NCI-H1092 (cell line): ENCODE data around the gene UNC5C.

Experiments
- DNase-seq: peaks from one replicate; lab custom pipeline; 2025; lab: John Stamatoyannopoulos, UW

UNC5C gene

DNA sequence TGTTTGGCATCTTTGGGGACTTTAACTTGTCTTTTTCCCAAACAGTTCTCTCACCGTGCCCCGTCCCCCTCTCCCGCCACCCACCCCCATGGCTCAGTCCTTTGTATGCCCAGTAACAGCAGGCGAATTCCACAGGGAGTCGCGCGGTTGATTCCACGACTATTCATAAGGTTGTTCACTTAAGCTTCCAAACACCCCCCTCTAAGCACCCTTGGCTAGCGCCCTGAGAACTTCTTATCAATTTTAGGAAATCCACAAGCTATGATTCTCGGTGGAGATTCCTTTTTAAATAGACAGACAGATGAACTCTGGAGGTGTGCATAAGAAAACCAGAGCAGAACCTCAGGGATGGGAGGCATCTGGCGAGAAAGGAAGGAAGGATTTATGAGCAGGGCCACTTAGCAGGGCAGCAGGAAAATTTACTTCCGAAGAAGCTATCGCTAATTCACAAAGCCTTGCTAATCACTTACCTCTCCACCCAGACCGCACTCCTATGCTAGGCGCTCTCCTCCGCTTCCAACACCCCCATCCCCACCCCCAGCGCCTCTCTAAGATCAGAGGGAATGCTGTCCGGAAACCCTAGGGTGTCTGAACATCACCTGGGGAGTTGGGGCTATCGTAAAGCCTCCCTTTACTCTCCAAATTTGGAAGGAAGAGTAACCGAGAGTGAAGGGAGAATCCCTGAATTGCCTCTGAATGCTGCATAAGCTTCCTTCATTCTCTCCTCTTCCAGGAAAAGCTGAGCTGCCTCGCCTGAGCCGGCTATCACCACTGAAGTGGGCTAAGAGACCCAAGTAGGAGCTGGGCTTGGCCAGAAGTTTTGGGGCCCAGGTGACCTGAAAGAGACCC, 1.7 kb downstream of the UNC5C start:
- no peak for DNase-seq

DNA sequence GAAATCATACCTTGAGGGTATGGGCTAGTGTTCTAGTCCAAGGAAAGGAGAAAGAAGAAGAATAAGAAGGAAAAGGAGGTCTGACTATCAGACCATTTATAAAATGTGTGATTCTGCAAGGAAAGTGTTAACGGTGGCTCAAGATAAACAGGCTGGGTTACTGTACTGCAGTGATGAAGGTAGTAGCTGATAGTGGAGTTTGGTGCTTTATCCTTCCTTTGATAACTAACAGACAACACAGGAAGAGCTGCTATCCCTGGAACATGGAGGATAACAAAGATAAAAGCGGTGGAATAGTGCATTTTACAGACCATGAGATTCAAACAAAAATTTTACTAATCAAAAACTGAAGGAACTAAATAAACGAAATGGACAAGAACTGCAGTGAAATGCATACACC, 2.6 kb downstream of the UNC5C start:
- no peak for DNase-seq

DNA sequence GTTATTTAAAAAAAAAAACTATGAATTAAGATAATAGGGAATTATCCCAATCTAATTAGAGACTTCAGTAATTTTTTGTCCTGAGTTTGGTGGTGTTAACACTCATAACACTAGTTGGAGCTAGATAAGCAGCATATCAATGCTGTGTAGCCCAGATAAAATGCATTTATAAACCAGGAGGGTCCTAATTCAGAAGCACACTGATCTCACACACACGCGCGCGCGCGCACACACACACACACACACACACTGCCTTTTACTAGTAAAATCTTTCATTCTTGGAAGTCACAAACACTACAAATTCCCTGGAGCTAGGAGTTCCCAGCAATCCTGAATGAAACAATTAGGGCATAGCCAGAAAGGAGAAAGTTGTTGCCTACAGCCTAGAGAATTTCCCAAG, 3.2 kb downstream of the UNC5C start:
- DNase-seq: no peak

DNA sequence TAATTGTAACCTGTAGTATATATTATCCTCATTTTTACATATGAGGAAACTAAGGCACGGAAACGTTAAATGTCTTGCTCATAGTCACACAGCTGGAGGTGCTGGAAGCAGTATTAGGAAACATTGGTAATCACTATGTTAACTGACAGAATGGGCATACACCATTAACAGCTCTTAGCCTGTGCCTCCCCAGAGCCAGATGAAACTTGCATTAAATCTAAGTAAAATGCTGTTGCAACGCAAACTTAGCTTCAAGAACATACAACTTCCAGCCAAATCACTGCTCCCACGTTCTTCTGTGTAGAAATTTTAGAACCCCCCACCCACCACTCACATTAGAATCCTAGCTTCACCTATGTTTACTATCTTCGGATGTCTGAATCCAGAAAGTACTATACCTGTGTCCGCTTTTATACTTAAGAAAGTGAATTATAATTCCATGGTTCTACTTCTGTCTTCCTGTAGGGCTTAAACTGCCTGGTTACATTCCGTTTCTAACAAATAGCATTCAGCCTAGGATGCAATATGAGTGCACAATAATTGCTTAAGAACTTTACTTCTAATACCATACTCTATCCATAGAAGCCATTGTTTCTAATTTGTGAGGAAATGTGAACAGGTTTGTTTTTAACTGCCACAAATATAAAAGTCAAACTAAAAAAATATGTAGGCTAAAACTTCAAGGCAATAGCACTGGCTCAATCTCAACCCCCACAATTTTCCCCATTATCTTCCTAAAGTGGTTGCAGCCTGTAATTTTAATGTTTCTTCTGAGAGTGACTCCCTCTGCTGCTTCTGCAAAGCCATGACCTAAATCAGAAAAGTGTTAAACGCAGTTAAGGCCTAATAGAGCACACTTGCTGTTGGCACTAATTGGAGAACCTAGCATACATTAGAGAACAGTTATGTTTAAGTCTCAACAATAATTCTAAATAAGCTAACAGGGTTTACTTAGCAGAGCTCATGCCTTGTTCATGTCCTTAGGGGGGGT, 4.4 kb downstream of the UNC5C start:
- no peak for DNase-seq

DNA sequence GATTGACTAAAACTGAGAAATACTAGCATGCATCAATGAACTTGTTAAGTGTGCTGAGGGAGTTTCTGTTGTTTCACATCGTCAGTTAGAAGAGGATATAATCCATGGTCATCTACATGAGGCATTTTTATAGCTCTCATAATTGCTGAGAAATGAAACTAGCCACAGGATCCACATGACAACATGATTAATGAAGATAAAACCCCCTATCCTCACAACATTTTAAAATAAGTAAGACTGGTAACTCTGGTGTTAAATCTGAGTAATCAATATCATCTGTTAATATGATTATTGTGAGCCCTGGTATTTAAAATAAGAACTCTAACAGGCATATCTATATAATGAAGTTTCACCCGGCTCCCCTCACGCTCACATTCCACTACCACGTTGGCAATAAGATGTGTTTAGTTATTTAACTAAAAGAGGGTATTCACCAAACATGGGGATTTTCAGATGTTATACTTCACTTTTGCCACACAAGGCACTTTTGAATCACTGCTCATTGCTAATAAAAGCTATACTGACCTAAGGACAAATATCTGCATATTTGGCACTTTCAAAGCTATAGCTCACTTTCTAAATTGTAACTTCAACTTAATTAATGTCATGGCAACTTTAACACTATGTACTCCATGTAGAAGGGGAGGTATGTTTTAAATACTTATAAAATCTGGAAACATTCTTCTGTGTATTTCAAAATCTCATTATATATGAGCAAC, 6.7 kb downstream of the UNC5C start:
- DNase-seq: no peak

GRCh38 chr4:95541094-95541493, 7.7 kb downstream of the UNC5C start:
- no peak for DNase-seq

GRCh38 chr4:95540227-95540626, 8.5 kb downstream of the UNC5C start:
- no peak for DNase-seq

GRCh38 chr4:95539106-95539505, 9.7 kb downstream of the UNC5C start:
- no peak for DNase-seq

- no peak for DNase-seq
Observed at GRCh38 chr4:95537863-95538488, 10.8 kb downstream of the UNC5C start.

DNA sequence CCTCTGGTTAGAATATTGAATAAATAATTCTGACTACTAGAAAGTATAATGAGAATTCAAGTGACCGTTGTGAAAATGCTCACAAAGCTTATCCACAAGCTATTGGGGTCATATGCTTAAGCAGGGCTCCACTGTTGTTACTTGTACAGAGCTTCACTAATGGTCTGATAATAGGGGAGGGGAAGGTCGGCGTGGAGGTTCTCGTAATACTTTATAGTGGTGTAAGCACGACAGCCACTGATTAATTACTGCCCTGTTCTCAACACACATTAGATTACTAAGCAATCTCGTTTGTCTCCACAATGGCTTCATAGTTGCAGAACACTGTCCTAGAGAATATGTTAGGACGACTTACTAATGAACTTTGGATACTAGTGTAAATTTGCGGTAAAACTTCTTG, 11.6 kb downstream of the UNC5C start:
- no peak for DNase-seq

DNA sequence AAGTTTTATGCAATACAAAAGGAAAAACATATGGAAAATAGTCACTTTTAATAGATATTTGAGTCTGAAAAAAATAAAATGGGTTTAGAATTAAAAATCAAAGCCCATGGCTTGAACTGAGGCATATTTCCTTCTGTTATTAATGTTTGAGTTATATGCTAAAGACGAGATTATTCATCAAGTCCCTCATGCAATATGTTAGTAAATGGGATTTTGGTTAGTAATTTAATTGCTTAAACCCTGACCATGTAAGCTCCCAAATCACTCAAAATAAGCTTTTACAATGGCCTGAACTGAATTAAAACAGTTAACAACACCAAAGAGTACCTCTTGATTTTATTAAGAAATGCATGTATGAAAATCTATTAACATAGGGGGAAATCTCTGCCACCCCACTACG, 12.1 kb downstream of the UNC5C start:
- no peak for DNase-seq

DNA sequence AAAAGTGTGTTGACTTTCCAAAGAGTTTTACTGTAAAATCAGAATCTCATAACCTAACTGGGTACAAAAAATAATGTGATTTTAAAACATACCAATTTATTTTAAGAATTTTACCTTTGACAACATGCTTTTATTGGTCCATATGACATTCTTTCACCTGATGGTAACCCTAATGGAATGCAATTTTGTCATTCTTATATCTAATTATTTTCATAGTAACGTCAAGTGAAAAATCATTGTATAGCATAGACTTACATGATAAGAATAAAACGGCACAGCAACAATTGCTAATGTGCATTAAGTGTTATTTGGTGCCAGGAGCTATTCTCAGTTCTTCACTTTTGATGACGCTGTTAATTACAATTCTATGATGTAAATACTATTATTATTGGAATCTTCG, 13.6 kb downstream of the UNC5C start:
- DNase-seq: no peak

DNA sequence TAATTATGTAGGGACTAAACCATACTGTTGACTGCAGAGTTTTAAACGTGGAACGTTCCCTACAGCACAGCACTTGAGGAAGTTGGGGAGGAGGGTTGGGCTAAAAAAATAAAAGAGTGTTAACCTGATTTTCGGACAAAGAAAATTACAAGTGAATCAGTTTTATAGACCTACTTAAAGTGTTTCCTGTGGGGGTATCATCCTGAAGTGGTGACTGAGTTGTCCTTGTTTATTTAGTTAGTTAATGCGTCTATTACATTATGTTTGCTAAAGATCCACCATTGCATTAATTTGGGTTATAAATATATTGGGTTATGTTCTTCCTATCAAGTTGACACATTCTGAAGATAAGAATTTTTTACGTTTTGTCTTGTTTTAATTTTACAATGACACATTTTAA, 14.7 kb downstream of the UNC5C start:
- DNase-seq: no peak

- DNase-seq: no peak
Observed at GRCh38 chr4:95533254-95533653, 15.5 kb downstream of the UNC5C start.

GRCh38 chr4:95532305-95532704, 16.5 kb downstream of the UNC5C start:
- no peak for DNase-seq

GRCh38 chr4:95531141-95531540, 17.6 kb downstream of the UNC5C start:
- DNase-seq: no peak

DNA sequence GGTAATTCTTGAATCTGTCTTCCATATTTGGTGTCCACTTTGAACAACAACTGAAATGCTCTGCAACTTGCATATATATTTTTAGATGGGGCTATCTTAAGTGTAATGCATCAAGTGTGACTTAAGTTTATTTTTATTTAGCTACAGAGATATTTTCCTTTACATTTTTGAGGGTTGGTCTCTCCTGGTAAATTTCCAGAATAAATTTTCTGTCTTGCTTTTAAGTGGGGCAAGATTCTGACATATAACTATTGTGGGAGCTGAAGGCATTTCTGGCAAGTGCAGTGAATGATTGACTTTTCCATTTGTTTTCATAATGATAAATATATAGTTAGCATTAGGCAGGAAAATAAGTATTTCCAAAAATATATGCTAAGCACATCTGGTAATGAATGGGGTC, 18.8 kb downstream of the UNC5C start:
- DNase-seq: no peak

DNA sequence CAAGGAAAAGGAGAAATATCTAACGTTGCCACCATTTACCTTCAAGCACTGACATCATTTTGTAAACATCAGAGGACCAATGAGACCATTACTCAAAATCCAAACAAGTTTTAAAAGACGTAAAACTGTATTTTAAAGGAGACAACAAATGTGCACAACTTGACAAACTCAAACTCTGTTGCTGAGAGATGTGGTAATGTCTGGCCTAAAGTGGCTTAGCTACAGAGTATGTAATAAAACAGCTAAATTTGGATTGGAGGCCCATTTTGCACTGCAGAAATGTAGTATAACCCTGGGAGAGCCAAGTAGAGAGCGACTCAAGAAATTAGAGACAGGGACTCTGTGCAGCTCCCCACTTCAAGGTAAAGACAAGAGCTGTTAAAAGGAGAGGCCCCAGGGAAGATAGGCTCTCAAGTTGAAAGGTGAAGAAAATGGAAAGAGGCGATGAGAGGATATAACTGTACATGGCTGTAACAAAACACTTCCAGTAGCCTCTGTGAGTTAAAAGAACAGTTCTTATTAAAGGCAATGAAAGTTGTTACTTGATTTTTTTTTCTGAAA, 20.3 kb downstream of the UNC5C start:
- DNase-seq: no peak

- DNase-seq: no peak
Observed at GRCh38 chr4:95526075-95526474, 22.7 kb downstream of the UNC5C start.

DNA sequence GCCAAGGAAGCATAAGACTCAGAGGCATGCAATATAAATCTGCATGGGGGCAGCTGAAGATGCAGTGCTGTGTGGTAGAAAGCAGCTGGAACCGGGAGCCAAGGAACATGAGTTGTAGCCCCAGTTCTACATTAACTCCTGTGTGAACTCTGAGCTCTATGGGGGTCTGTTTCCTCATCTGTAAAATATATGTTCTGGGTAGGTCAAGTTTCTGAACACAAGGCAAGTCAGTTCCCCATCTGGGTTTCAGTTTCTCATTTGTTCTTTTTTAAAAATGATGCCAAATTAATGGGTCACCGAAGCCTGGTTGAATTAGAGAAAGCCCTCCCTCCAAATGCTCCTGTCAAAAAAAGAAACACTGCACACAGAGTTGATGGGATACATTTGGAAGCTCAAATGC, 24.0 kb downstream of the UNC5C start:
- DNase-seq: no peak

DNA sequence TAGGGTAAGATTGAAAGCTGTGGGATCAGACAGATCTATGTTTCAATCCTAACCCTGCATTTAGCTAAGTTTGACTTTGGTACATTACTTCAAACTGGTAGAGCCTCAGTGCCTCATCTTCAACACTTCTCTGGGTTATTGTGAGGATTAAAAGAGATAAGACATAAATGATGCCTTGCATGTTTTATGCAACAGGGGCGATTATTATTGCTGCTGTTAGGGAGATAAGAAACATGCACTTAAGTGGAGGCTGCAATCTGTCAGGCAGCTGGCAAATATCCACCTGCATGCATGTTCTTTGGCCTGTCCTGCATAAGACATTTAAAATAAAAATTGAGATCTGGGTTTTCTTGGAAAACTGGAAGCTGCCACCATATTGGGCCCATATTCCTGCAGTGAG, 24.6 kb downstream of the UNC5C start:
- DNase-seq: no peak
